Esophagus muscularis mucosa (tissue), 3 donors: ENCODE measurements around the gene APP.

Source experiments
- POLR2A ChIP-seq: fragments of 450-650 bp; IDR thresholded peaks from one replicate; pipeline ENCODE4 v1.6.1; 2017; ENCODE audit warnings: antibody characterized with exemption, moderate library complexity, mild to moderate bottlenecking, low read depth
- POLR2AphosphoS5 ChIP-seq, 2 donors: sonication (generic); formaldehyde crosslinking; IDR thresholded peaks; one replicate each; pipeline ENCODE4 v1.6.1; 2017; ENCODE audit warnings: antibody characterized with exemption in 2 of 2
- TF ChIP-seq, protein P1 (sequence below), 3 experiments: fragments of 200-600 bp in 2 of 3; fragments of 450-650 bp in 1 of 3; sonication (generic) in 2 of 3; IDR thresholded peaks; one replicate each; pipeline ENCODE4 v1.5.1; 2017 to 2019; ENCODE audit warnings: antibody characterized with exemption in 3 of 3, mild to moderate bottlenecking in 2 of 3, moderate library complexity in 1 of 3

DNA sequence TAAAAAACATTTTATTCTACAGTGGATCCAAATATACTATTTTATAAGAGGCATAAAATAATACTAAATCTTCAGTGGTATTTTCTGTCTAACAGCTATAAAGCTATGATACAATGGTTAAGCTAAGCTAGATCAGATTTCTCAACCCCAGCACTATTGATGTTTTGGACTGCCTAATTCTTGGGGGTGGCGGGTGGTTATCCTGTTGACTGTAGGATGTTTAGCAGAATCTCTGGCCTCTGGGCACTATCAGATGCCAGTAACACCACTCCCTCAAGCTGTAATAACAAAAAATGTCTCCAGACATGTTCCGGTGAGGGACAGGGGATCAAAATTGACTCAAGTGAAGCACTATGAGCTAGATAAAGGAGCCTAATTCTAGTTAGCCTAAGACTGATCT lies 118.5 kb downstream of the APP start:
- no peak for TF ChIP-seq POLR2A
- TF ChIP-seq, protein P1, sequence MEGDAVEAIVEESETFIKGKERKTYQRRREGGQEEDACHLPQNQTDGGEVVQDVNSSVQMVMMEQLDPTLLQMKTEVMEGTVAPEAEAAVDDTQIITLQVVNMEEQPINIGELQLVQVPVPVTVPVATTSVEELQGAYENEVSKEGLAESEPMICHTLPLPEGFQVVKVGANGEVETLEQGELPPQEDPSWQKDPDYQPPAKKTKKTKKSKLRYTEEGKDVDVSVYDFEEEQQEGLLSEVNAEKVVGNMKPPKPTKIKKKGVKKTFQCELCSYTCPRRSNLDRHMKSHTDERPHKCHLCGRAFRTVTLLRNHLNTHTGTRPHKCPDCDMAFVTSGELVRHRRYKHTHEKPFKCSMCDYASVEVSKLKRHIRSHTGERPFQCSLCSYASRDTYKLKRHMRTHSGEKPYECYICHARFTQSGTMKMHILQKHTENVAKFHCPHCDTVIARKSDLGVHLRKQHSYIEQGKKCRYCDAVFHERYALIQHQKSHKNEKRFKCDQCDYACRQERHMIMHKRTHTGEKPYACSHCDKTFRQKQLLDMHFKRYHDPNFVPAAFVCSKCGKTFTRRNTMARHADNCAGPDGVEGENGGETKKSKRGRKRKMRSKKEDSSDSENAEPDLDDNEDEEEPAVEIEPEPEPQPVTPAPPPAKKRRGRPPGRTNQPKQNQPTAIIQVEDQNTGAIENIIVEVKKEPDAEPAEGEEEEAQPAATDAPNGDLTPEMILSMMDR (IDR thresholded peaks at IDR 0.05) = no peak
- TF ChIP-seq POLR2AphosphoS5 (IDR thresholded peaks at IDR 0.05) = no peak
